ENCODE data around the gene INPP5A. TPM values are rescaled to one million over a fixed set of nuclear protein-coding genes. Genes with fewer than 3 reads are reported as not detected.

INPP5A gene
- total RNA-seq, 3 donors from 2014 or later: 26.6 to 50.6 (median 38.7) TPM

GRCh38 chr10:132584081-132584480, 46.5 kb downstream of the INPP5A start:
- no peaks in the 10 kb centered on the region for H3K36me3 ChIP-seq
- no peaks in the 10 kb centered on the region for H3K4me1 ChIP-seq
- H3K9me3 ChIP-seq: no peaks in the 10 kb centered on the region
- no peak for DNase-seq (ENCODE audit: low spot score in 2 of 2)
- intact Hi-C loops (cut with DNase I; ENCODE audit: low total_unique reads): no loop called here
- no peak overlapping the region for H3K4me3 ChIP-seq
- no peaks in the 10 kb centered on the region for H3K27me3 ChIP-seq
- H3K27ac ChIP-seq: no peak overlapping the region
- TF ChIP-seq CTCF (IDR thresholded peaks at IDR 0.05): no peak
- TF ChIP-seq POLR2AphosphoS5 (IDR thresholded peaks at IDR 0.05): no peak
- no peak for TF ChIP-seq POLR2A (IDR thresholded peaks at IDR 0.05)

GRCh38 chr10:132585732-132586722, 48.4 kb downstream of the INPP5A start:
- H3K4me3 ChIP-seq: no peak overlapping the region
- no peaks in the 10 kb centered on the region for H3K4me1 ChIP-seq
- intact Hi-C loops (cut with DNase I; ENCODE audit: low total_unique reads): no loop called here
- TF ChIP-seq CTCF (IDR thresholded peaks at IDR 0.05) (no peak), POLR2AphosphoS5 (IDR thresholded peaks at IDR 0.05) (no peak), POLR2A (IDR thresholded peaks at IDR 0.05) (no peak)
- DNase-seq (ENCODE audit: low spot score in 2 of 2): no peak
- H3K36me3 ChIP-seq: no peaks in the 10 kb centered on the region
- H3K27ac ChIP-seq: no peak overlapping the region
- H3K27me3 ChIP-seq: no peaks in the 10 kb centered on the region
- H3K9me3 ChIP-seq: no peaks in the 10 kb centered on the region

GRCh38 chr10:132586739-132587138, 49.2 kb downstream of the INPP5A start:
- intact Hi-C loops (cut with DNase I; ENCODE audit: low total_unique reads): no loop called here
- Histone ChIP-seq H3K4me3 (no peak overlapping the region), H3K36me3 (no peaks in the 10 kb centered on the region), H3K4me1 (no peaks in the 10 kb centered on the region), H3K9me3 (no peaks in the 10 kb centered on the region), H3K27ac (no peak overlapping the region), H3K27me3 (no peaks in the 10 kb centered on the region)
- no peak for DNase-seq (ENCODE audit: low spot score in 2 of 2)
- no peak for TF ChIP-seq POLR2A (IDR thresholded peaks at IDR 0.05)
- no peak for TF ChIP-seq CTCF (IDR thresholded peaks at IDR 0.05)
- no peak for TF ChIP-seq POLR2AphosphoS5 (IDR thresholded peaks at IDR 0.05)

GRCh38 chr10:132587175-132587574, 49.6 kb downstream of the INPP5A start:
- DNase-seq (ENCODE audit: low spot score in 2 of 2): no peak
- no peaks in the 10 kb centered on the region for H3K4me1 ChIP-seq
- no peak overlapping the region for H3K4me3 ChIP-seq
- no peaks in the 10 kb centered on the region for H3K9me3 ChIP-seq
- intact Hi-C loops (cut with DNase I; ENCODE audit: low total_unique reads): no loop called here
- no peak overlapping the region for H3K27ac ChIP-seq
- no peak for TF ChIP-seq CTCF (IDR thresholded peaks at IDR 0.05)
- TF ChIP-seq POLR2AphosphoS5 (IDR thresholded peaks at IDR 0.05): no peak
- no peak for TF ChIP-seq POLR2A (IDR thresholded peaks at IDR 0.05)
- no peaks in the 10 kb centered on the region for H3K36me3 ChIP-seq
- H3K27me3 ChIP-seq: no peaks in the 10 kb centered on the region

- intact Hi-C loops (cut with DNase I; ENCODE audit: low total_unique reads): no loop called here
These were observed 50.9 kb downstream of the INPP5A start for GRCh38 chr10:132588301-132589013.

More at GRCh38 chr10:132588301-132589013, 50.9 kb downstream of the INPP5A start:
- Histone ChIP-seq H3K27me3 (no peaks in the 10 kb centered on the region), H3K4me1 (no peaks in the 10 kb centered on the region), H3K4me3 (no peak overlapping the region), H3K27ac (no peak overlapping the region), H3K36me3 (no peaks in the 10 kb centered on the region), H3K9me3 (no peaks in the 10 kb centered on the region)
- no peak for TF ChIP-seq POLR2A (IDR thresholded peaks at IDR 0.05)
- no peak for TF ChIP-seq CTCF (IDR thresholded peaks at IDR 0.05)
- TF ChIP-seq POLR2AphosphoS5 (IDR thresholded peaks at IDR 0.05): no peak
- no peak for DNase-seq (ENCODE audit: low spot score in 2 of 2)
